HepG2 (cell line): ENCODE measurements around the gene AK9. TPM values are rescaled to one million over a fixed set of nuclear protein-coding genes. Genes with fewer than 3 reads are reported as not detected.

Experiments used
- DZIP1 ChIP-seq: sonication (generic); formaldehyde crosslinking; IDR thresholded peaks from 2 replicates; pipeline ENCODE4 v1.5.0; 2020; ENCODE audit warnings: mild to moderate bottlenecking, missing genetic modification reagents
- THAP8 ChIP-seq: sonication (generic); formaldehyde crosslinking; IDR thresholded peaks from 2 replicates; pipeline ENCODE4 v1.5.1; 2020; ENCODE audit warnings: missing genetic modification reagents, mild to moderate bottlenecking, borderline replicate concordance
- USF2 ChIP-seq, 2 experiments: sonication (generic) in 1 of 2; formaldehyde crosslinking in 1 of 2; IDR thresholded peaks; 2 replicates each; pipeline versions ENCODE4 v1.5.1 to v1.6.1; 2011 to 2020; ENCODE audit warnings: borderline replicate concordance in 1 of 2, low read depth in 1 of 2, low read length in 1 of 2, mild to moderate bottlenecking in 1 of 2, missing genetic modification reagents in 1 of 2, moderate library complexity in 1 of 2
- polyA plus RNA-seq, 8 experiments: library from polyadenylated mRNA; depleted of rRNA in 3 of 8; stranded (reverse) in 7 of 8; unstranded in 1 of 8; fragments of >200 nt; fragmentation: Illumina TruSeq in 4 of 8; extraction: Trizol in 4 of 8; gene quantifications; 2 replicates each; pipeline versions ENCODE4 v1.2.1 to v1.2.3, GENCODE V29; 2011 to 2016; ENCODE audit warnings: low read depth in 4 of 8, missing spikeins in 1 of 8, mixed read lengths in 1 of 8; ENCODE audit not compliant: insufficient read depth in 1 of 8
- total RNA-seq, 5 experiments: library from RNA; depleted of rRNA; stranded (reverse); fragments of >200 nt; fragmentation: Illumina TruSeq; extraction: Trizol; gene quantifications; 2 replicates each; pipeline ENCODE4 v1.2.3, GENCODE V29; 2016; ENCODE audit warnings: low read depth in 1 of 5

The AK9 gene
- total and polyA plus RNA-seq, 2 of the 13 experiments (the other 11 are each of a cell fraction or from before 2014, with no cell fraction given), result 3.2 to 4.8 TPM

- 0 out of 2 replicates have a peak, but pooled peaks have one; percentile 10 for TF ChIP-seq DZIP1 (CRISPR knock-in tag)
- no peak for TF ChIP-seq USF2 (IDR thresholded peaks at IDR 0.05; ENCODE audit: low read depth, low read length)
- TF ChIP-seq USF2 (CRISPR knock-in tag; IDR thresholded peaks at IDR 0.05; ENCODE audit: borderline replicate concordance), result no peak
- TF ChIP-seq THAP8 (CRISPR knock-in tag), result no peak
These were observed 234.1 kb downstream of the AK9 start (continued) for GRCh38 chr6:109456710-109457561.
